A673 (cell line): ENCODE data around the gene SIVA1.

Source experiments
- CTCF ChIP-seq: fragments of 300-800, 200-600 bp; sonication (generic); conservative IDR thresholded peaks from 2 replicates; pipeline ENCODE4 v1.5.1; 2017; ENCODE audit warnings: low read depth, mild to moderate bottlenecking, antibody characterized with exemption, low read length, moderate library complexity, mixed read lengths
- EZH2 ChIP-seq: fragments of 200-600 bp; sonication (generic); IDR thresholded peaks from 2 replicates; pipeline ENCODE4 v1.6.1; 2017; ENCODE audit warnings: borderline replicate concordance, low read depth, mild to moderate bottlenecking, mixed read lengths, antibody characterized with exemption, low read length; ENCODE audit not compliant: poor library complexity, severe bottlenecking

- no peak for TF ChIP-seq CTCF
- no peak for TF ChIP-seq EZH2
These were observed 23.5 kb downstream of the SIVA1 start for GRCh38 chr14:104776481-104776880.
